22Rv1 (cell line): ENCODE measurements around the gene GAL.

Experiments
- H3K27ac ChIP-seq: fragments of 450-650 bp; 2 replicates; pipeline ENCODE4 v1.5.1; 2017
- ZFX ChIP-seq: fragments of 450-650 bp; IDR thresholded peaks from 2 replicates; pipeline ENCODE4 v1.6.1; 2017; ENCODE audit warnings: antibody characterized with exemption, borderline replicate concordance
- TF ChIP-seq, protein P1 (sequence below): fragments of 450-650 bp; IDR thresholded peaks from 2 replicates; pipeline ENCODE4 v1.5.1; 2017; ENCODE audit warnings: mild to moderate bottlenecking

GAL gene

DNA sequence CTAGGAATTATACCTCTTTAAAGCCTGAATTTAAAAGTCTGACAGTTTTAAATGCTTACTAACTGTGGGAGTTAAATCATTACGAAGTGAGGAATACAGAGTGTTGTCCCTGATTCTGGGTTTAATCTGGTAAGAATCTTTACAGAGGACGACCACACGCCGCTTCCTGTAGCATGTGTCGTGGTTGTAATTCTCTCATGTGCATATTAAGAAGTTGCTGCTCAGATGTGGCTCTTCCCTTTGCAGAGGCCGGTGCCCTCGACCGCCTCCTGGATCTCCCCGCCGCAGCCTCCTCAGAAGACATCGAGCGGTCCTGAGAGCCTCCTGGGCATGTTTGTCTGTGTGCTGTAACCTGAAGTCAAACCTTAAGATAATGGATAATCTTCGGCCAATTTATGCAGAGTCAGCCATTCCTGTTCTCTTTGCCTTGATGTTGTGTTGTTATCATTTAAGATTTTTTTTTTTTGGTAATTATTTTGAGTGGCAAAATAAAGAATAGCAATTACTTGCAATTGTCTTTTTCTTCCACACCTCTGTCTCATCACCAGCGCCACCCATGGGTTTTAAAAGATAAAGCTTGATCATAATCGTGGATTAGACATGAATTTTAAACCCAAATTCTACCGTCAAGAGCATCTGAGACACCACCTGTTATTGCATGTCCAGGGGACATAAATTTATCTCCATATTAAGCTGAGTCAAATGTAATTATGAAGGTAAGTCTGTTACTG is 6.5 kb downstream of the GAL start:
- TF ChIP-seq, protein P1, sequence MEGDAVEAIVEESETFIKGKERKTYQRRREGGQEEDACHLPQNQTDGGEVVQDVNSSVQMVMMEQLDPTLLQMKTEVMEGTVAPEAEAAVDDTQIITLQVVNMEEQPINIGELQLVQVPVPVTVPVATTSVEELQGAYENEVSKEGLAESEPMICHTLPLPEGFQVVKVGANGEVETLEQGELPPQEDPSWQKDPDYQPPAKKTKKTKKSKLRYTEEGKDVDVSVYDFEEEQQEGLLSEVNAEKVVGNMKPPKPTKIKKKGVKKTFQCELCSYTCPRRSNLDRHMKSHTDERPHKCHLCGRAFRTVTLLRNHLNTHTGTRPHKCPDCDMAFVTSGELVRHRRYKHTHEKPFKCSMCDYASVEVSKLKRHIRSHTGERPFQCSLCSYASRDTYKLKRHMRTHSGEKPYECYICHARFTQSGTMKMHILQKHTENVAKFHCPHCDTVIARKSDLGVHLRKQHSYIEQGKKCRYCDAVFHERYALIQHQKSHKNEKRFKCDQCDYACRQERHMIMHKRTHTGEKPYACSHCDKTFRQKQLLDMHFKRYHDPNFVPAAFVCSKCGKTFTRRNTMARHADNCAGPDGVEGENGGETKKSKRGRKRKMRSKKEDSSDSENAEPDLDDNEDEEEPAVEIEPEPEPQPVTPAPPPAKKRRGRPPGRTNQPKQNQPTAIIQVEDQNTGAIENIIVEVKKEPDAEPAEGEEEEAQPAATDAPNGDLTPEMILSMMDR = 0 out of 2 replicates have a peak, but pooled peaks have one; percentile 4
- TF ChIP-seq ZFX = no peak
- no peak overlapping the region for H3K27ac ChIP-seq

DNA sequence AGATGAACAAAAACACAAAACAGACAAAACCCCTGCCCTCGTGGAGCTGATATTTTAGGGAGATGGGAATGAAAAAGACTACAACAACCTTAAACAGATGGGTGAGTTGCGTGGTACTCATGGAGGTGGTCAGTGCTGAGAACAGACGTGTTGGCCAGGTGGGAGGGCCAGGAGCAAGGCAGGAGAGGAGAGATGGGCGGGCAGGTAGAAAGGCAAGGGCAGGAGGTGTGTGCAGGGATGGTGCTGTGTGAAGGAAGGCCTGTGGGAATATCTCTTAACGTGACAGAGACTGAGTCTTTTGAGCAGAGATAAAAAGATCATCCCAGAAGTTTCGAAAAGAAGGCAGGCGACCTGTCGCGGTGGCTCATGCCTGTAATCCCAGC is 7.0 kb downstream of the GAL start:
- TF ChIP-seq, protein P1 = no peak
- TF ChIP-seq ZFX = no peak
- H3K27ac ChIP-seq = no peak overlapping the region

DNA sequence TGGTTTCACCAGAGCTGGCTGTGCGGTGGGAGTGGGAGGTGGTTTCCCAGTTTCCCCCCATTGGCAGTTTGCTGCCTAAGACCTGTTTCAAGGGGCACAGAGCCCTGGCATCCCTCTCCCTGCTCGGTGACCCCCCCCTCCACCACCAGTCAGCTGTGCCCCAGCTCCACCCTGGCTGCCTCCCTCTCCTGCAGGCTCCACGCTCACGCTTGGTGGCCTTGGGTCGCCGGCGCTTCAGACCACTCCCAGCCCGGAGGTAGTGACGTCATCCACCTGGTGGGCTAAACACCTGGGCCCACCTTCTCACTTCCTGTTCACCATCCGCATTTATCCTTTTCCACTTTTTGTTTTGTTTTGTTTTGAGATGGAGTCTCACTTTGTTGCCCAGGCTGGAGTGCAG is 7.8 kb downstream of the GAL start:
- TF ChIP-seq, protein P1 = no peak
- no peak for TF ChIP-seq ZFX

DNA sequence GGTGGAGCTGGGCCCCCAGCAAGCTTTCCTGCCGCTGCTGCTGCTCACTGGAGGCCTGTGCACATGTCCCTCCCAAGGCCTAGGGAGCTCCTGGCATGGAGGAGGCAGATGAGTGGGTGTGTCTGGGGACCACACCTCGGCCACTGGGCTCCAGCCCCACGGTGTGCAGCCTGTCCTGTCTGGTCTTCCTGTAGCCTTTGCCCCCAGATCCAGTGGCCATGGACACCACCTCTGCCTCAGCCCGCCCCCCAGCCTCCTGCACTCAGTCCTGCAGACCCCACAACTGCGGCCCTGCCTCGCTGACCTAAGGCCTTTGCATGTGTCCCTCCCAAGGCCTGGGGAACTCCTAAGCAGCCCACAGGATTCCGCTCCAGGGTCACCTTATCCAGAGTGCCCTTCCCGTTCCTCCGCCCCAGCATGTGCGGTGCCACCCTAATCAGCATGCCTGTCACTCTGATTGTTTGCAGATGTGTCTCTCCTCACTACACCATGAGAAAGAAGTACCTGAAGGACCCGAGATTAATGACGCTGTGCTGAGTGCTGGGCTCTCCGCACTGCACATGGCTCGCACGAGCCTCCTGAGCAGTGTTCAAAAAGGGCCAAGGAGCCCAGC is 8.6 kb downstream of the GAL start:
- no peak overlapping the region for H3K27ac ChIP-seq
- TF ChIP-seq ZFX = no peak
- TF ChIP-seq, protein P1 = no peak

More for the DNA sequence above, 7.8 kb downstream of the GAL start:
- H3K27ac ChIP-seq = no peak overlapping the region

DNA sequence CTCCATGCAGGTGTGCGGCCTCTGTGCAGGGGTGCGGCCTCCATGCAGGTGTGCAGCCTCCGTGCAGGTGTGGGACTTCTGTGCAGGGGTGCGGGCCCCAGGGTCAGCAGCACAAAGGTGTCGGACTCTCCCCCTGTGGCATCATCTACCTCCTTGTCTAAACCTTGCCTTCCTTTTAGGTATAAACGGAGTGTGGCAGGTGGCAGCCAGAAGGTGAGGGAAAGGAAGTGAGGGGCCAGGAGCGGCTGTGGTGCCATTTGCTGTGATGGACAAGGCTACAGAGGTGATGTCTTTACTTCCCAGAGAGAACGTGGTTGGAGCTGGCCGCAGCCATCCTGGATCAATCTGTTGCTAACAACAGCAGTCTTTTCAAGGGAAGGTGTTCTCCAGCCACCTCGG is 9.1 kb downstream of the GAL start:
- TF ChIP-seq ZFX = no peak
- TF ChIP-seq, protein P1 = no peak
- H3K27ac ChIP-seq = no peak overlapping the region

DNA sequence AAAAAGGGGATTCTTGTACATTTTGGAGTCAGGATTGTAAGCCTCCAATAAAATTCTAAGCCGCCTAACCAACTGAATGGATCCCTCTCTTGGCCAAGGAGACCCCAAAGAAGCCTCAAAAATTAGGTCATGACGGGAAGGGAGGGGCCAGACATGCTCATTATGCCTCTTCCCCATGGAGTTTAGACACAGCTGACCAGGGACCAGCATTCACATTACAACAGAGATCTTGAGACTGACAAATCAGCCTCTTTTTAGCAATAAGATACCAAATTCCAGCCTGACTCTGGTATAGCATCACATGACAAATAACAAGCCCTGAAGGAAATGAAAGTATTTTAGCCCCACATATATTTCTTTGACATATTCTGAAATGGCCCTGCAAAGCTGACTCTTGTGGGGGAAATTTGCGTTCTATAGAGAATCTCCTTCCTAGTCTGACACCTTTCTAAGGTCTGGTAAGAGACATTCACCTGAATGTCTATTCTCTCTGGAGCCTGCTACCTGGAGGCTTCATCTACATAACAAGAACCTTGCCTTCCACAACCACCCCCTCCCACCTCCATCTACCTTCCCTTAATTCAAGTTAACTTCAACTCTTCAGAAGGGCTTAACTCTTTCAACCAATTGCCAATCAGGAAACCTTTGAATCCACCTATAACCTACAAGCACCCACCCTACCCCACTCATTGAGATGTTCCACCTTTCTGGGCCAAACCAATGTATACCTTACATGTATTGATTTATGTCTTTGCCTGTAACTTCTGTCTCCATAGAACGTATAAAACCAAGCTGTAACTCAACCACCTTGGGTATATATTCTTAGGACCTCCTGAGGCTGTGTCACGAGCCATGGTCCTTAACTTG is 10.3 kb downstream of the GAL start:
- no peak for TF ChIP-seq ZFX
- no peak overlapping the region for H3K27ac ChIP-seq

DNA sequence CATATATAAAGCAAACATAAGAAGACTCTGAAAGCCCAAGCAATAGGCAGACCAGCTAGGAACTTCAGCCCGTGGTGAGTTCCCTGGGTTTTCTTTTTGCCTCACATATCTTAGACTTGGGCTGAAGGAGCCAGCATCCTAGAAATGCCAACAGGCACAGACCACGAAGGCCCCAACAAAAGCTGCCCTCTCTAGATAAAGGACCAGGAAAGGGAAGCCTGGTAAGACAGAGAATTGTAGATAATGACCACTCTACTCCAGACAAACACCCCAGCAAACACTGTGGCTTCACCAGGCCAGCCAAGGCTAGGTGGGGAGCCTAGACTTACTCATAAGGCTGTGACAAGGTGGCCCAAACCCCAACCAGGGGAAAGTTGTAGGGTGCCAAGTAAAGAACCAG is 11.2 kb downstream of the GAL start:
- TF ChIP-seq, protein P1 = no peak
- no peak for TF ChIP-seq ZFX
- no peak overlapping the region for H3K27ac ChIP-seq
